ENCODE data around the gene MTHFD2.
A peak's percentile ranks its signal among the peaks of the same experiment; 100 is the strongest.
"Not testable (repeated sequence)": the region's sequence is repeated elsewhere in the genome, so short reads cannot be mapped to it uniquely, and the experiment has no call there.

The MTHFD2 gene

GRCh38 chr2:74198461-74199274 lies at the start of gene MTHFD2:
Gene MTHFD2 (plus strand): TSS chr2:74198615. CDS start chr2:74198642, 27 bp downstream.
- peak; percentile 93 for DNase-seq

DNA sequence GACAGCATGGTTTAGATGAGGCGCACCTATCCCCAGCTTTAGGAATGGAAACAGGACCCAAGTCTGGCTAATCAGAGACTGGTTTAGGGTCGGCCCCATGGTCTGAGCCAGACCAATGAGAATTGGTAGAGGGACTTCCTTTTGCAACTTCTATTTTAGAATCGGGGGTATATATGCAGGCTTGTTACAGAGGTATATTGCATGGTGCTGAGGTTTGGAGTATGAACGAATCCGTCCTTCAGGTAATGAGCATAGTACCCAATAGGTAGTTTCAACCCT lies 49.2 kb upstream of the MTHFD2 start:
- no peak for DNase-seq

DNA sequence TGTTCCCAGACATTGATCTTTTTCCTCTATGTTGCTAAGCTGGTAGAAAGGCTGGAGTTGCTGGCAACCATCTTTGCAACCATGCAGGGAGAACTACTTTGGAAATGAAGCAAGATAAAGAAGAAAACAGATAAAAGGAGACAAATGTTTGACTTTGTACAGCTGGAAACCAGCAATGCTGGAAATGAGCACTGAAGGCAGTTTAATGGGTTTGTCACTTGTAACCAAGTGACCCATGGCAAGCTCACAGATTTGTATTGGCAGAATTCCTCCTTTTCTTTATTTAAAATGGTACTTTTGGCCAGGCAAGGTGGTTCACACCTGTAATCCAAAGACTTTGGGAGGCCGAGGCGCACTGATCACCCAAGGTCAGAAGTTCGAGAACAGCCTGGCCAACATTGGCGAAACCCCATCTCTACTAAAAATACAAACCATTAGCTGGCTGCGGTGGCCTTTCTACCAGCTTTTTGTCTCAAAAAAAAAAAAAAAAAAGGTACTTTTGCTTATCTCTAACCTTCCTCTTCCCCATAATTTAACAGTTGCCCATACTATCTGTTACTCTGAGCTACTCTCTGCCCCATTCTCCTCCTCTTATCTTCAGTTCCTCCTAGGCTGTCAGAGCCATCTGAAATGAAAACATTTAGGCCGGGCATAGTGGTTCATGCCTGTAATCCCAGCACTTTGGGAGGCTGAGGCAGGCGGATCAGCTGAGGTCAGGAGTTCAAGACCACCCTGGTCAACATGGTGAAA lies 48.7 kb upstream of the MTHFD2 start:
- DNase-seq = no peak

GRCh38 chr2:74152954-74153353 lies 45.5 kb upstream of the MTHFD2 start:
- DNase-seq = no peak

DNA sequence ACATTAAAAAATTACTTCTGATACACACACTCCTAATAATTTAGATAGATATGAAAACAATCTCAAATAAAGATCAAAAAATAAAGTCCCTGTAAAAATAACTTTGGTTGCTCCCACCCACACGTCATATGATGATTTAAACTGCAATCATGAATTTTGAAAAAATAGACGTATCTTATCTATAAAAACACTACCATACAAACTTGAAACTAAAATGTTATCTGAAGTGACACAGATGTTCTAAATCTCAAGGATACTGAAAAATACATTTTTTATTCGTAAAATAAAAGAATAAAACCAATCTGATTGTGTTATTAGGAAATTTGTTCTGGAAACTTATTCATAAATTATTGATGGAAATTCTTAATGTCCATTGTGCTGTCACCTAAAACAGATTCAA lies 42.6 kb upstream of the MTHFD2 start:
- no peak for DNase-seq

- DNase-seq = no peak
Observed at GRCh38 chr2:74162951-74163350, 35.5 kb upstream of the MTHFD2 start.

DNA sequence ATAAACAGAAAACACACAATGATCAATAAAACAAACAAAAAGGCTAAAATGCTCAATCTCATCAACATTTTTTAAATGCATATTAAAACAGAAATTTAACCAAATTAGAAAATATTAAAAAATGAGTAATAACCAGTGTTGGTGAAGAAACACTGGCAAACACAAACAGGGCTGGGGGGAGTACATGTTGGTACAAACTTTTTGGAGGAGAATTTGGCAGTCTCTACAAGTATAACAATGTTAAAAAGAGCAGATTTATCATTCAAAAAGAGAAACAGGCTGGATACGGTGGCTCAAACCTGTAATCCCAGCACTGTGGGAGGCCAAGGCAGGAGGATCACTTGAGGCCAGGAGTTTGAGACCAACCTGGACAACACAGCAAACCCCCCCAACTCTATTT lies 33.7 kb upstream of the MTHFD2 start:
- DNase-seq = no peak

DNA sequence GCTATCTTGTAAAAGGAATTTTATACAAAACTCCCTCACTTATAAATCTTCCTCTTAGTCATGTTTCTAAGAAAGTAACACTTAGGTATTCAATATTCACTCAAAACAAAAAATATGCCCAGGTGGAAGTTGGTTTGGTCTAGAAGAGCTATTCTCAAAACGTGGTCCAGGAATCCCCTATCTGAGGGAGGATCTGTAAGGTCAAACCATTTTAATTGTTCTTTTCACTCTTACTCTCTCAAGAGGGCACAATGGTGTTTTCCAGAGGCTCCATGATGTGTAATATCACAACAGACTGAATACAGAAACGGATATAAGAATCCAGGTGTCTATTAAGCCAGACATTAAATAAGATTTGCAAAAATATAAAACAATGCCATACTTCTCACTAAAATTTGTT lies 29.7 kb upstream of the MTHFD2 start:
- no peak for DNase-seq

DNA sequence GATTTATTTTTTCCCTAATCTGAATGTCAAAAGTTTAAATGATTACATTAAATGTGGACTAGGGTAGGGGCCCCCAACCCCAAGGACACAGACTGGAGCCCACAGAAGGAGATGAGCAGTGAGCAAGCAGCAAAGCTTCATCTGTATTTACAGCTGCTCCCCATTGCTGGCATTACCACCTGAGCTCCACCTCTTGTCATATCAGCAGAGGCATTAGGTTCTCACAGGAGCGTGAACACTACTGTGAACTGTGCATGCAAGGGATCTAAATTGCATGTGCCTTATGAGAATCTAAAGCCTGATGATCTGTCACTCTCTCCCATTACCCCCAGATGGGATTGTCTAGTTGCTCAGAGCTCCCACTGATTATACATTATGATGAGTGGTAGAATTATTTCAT lies 23.5 kb upstream of the MTHFD2 start:
- no peak for DNase-seq

DNA sequence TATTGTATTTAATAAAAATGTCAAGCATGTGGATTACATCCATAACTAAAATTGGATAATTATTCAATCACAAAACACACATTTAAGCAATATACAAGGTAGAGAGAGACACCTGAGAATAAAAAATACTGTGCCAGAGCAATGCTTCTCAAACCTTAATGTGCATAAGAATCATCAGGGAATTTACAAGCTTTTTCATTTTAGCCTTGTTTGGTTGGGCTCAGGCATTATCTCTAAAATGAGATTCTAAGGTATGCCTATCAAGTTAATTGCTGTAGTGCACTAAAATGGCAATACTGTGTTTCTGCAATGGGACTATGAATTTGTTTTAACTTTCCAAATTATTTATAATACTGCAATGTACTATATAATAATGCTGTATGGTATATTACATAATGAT lies 20.7 kb upstream of the MTHFD2 start:
- DNase-seq = no peak

DNA sequence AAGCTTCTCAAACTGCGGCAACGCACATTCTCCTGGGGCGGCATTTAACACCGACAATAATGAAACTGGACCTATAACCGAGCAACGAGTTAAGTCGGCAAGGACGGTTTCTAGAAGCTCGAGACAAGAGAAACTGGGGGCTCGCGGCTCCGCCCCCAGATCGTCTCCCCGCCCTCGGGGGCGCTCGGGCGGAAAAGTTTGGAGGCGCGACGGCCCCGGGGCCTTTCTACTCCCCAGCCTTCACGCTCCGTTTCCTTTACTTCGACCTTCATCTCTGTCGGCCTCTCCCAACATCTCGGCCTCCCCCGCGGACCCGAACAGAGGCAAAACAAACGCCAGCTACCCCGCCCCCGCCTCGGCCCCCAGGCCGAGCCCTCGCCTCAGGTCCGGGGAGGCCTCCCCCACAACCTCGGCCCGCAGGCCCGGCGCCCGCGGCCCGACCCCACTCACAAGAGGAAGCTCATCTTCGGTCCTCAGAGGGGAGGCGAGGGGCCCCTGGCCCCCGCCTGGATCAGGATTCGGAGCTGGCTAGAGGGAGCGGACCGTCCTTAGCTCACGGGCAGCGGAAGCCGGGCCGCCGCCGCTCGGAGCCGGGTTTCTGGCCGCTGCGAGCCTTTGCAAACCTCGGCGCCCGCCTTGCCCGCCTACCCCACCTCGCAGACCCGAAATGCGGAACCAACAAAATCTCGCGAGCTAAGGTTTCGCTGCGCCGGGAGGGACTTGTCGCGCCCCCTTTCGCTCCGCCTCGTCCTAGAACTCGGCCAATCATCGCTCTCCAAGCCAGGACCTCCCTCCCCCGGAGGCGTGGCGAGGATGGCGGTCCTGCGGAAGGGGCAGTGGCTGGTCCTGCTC lies 20.0 kb upstream of the MTHFD2 start, which contains the start of gene MOB1A:
TSS of gene MOB1A (minus strand) at position 669 of the 852 bp plus-strand sequence. CDS start at position 464, 205 bp downstream.
- DNase-seq = peak; percentile 99

DNA sequence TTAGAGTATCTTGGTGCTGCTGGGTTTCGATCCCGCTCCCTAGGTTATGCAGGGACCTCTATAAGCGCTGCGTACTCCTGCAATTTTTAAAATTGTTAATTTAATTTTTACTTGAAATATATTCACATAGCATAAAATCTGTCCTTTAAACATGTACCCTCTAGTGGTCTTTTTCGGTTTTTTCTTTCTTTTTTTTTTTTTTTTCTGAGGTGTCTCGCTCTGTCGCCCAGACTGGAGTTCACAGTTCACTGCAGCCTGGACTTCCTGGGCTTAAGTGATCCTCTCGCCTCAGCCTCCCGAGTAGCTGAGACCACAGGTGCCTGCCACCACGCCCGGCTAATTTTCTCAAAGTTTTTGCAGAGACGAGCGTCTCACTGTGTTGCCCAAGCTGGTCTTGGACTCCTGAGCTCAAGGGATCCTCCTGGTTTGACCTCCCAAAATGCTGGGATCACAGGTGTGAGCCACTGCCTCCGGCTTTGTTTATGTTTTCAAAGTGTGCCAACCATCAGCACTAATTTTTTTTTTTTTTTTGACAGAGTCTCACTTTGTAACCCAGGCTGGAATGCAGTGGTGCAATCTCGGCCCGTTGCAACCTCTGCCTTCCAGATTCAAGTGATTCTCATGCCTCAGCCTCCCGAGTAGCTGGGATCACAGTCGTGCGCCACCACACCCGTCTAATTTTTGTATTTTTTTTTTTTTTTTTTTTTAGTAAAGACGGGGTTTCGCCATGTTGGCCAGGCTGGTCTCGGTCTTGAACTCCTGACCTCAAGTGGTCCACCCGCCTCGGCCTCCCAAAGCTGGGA lies 19.2 kb upstream of the MTHFD2 start:
- no peak for DNase-seq

DNA sequence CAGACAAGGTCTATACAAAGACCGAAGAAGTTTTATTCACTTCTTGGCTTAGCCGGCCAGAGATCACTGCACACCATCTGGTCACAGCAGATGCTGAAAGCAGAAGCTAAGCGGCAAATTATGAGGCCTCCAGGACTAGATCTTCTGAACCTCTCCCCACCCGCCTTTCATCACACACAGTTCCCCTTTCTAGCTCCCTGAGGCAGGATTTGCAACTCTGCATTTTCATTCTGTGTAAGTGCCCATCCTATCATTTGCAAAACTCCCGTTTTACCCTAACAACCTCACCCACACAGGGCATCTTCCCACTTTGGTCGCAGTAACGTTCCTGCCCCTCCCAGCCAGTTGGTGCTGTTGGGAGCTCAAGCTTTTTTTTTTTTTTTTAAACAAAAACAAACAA lies 16.7 kb upstream of the MTHFD2 start:
- DNase-seq = no peak

- DNase-seq = no peak
Observed at GRCh38 chr2:74183878-74184277, 14.5 kb upstream of the MTHFD2 start.

DNA sequence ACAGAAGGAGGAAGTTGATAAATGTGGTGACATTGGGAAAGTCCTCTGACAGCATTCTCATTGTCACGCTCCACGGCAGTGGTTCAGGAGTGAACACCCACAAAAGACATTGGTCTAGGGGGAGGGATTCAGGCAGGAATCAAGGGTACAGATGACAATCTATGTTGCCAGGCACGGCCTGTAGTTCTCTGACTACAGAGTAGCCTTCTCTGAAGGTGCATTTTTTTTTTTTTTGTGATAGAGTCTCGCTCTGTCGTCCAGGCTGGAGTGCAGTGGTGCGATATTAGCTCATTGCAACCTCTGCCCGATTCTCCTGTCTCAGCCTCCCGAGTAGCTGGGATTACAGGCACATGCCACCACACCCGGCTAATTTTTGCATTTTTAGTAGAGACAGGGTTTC lies 12.4 kb upstream of the MTHFD2 start:
- peak; percentile 45 for DNase-seq

DNA sequence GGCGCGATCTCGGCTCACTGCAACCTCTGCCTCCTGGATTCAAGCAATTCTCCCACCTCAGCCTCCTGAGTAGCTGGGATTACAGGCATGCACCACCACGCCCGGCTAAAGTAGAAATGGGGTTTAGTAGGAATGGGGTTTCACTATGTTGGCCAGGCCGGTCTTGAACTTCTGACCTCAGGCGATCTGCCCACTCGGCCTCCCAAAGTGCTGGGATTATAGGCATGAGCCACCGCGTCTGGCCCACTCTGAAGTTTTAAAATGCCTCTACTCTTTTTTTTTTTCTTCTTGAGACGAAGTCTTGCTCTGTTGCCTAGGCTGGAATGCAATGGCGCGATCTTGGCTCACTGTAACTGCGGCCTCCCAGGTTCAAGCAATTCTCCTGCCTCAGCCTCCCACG lies 11.7 kb upstream of the MTHFD2 start:
- DNase-seq = not testable (repeated sequence)

GRCh38 chr2:74188018-74188601 lies 10.3 kb upstream of the MTHFD2 start:
- no peak for DNase-seq

DNA sequence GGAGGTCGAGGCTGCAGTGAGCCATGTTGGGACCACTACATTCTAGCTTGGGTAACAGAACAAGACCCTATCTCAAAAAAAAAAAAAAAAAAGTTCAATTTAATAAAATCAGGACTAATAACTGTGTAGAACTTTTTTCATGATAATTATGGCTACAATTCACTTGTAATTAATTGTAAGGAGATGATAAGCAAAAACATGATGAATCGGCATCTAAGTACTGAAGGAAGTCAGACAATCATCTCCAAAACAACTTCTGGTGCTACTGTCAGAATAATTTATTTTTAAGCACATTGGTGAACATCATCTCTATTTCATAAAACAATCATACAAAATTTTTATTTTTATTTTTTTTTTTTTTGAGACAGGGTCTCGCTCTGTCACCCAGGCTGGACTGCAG lies 9.7 kb upstream of the MTHFD2 start:
- no peak for DNase-seq

- no peak for DNase-seq
Observed at GRCh38 chr2:74191596-74192380, 6.6 kb upstream of the MTHFD2 start.

GRCh38 chr2:74194799-74195198 lies 3.6 kb upstream of the MTHFD2 start:
- no peak for DNase-seq

- no peak for DNase-seq
Observed at GRCh38 chr2:74197049-74197448, 1.4 kb upstream of the MTHFD2 start.
